Smooth muscle cell (in vitro differentiated cells): ENCODE results near the gene RPSA. TPM values are rescaled to one million over a fixed set of nuclear protein-coding genes. Genes with fewer than 3 reads are reported as not detected.

Experiments
- DNase-seq: peaks from one replicate; lab custom pipeline; 2025; ENCODE audit not compliant: unreplicated experiment; lab: John Stamatoyannopoulos, UW
- H2AFZ ChIP-seq: fragments of 200-600 bp; sonication (generic); 2 replicates; pipeline ENCODE4 v1.6.0; 2016; ENCODE audit warnings: antibody characterized with exemption, low read depth, mild to moderate bottlenecking
- H3F3A ChIP-seq: fragments of 200-600 bp; sonication (generic); 2 replicates; pipeline ENCODE4 v1.6.0; 2017; ENCODE audit warnings: antibody characterized with exemption, low read depth
- H3K27ac ChIP-seq: fragments of 200-600 bp; sonication (generic); 2 replicates; pipeline ENCODE4 v1.5.1; 2016; ENCODE audit warnings: low read depth, mild to moderate bottlenecking
- H3K27me3 ChIP-seq: fragments of 200-600 bp; sonication (generic); 2 replicates; pipeline ENCODE4 v1.6.1; 2016; ENCODE audit warnings: low read depth, mild to moderate bottlenecking
- H3K36me3 ChIP-seq: fragments of 200-600 bp; sonication (generic); 2 replicates; pipeline ENCODE4 v1.5.1; 2016; ENCODE audit warnings: low read depth
- H3K4me1 ChIP-seq: fragments of 200-600 bp; sonication (generic); 2 replicates; pipeline ENCODE4 v1.5.1; 2016; ENCODE audit warnings: low read depth
- H3K4me2 ChIP-seq: fragments of 200-600 bp; sonication (generic); 2 replicates; pipeline ENCODE4 v1.6.0; 2016; ENCODE audit warnings: mild to moderate bottlenecking
- H3K4me3 ChIP-seq: fragments of 200-600 bp; sonication (generic); 2 replicates; pipeline ENCODE4 v1.5.1; 2016; ENCODE audit warnings: mild to moderate bottlenecking
- H3K79me2 ChIP-seq: fragments of 200-600 bp; sonication (generic); 2 replicates; pipeline ENCODE4 v1.6.0; 2016; ENCODE audit warnings: low read depth, mild to moderate bottlenecking
- H3K9ac ChIP-seq: fragments of 200-600 bp; sonication (generic); 2 replicates; pipeline ENCODE4 v1.6.0; 2016; ENCODE audit warnings: low read depth
- H3K9me3 ChIP-seq: fragments of 200-600 bp; sonication (generic); replicated peaks from 2 replicates; pipeline ENCODE4 v1.5.1; 2016; ENCODE audit warnings: low read depth
- H4K20me1 ChIP-seq: fragments of 200-600 bp; sonication (generic); 2 replicates; pipeline ENCODE4 v1.6.0; 2016; ENCODE audit warnings: low read depth
- WGBS: methylation state at CpG from one replicate; pipeline ENCODE4 v1.1.7; 2016; ENCODE audit warnings: low lambda C conversion rate; 5-methylcytosine and 5-hydroxymethylcytosine counted together
- polyA plus RNA-seq: library from polyadenylated mRNA; unstranded; fragments of >200 nt; fragmentation: Nextera tagmentation; extraction: Ambion mirVana; gene quantifications from 2 replicates; pipeline ENCODE4 v1.2.1, GENCODE V29; 2016
- total RNA-seq: library from RNA; depleted of rRNA; stranded (reverse); fragments of >200 nt; gene quantifications from 2 replicates; pipeline ENCODE4 v1.2.3, GENCODE V29; 2014
- TF ChIP-seq, protein P1 (sequence below): fragments of 200-600 bp; sonication (generic); IDR thresholded peaks from 2 replicates; pipeline ENCODE4 v1.5.1; 2017; ENCODE audit warnings: borderline replicate concordance, mild to moderate bottlenecking, antibody characterized with exemption; ENCODE audit not compliant: insufficient read depth, poor library complexity, severe bottlenecking

The RPSA gene
- total and polyA plus RNA-seq, 2 experiments from 2014 or later: 355 to 1,254 TPM

- peaks cover 28% of the 10 kb centered on the region for H3K79me2 ChIP-seq
- H3K9ac ChIP-seq: peak overlapping the region; percentile 73
- peaks cover 9% of the 10 kb centered on the region for H3K36me3 ChIP-seq
- H3K9me3 ChIP-seq: no peaks in the 10 kb centered on the region
- H3K27me3 ChIP-seq: no peaks in the 10 kb centered on the region
- H3K4me1 ChIP-seq: peaks cover 12% of the 10 kb centered on the region
- H4K20me1 ChIP-seq: peaks cover 53% of the 10 kb centered on the region
- WGBS: 72% methylated on average over 6 of the region's 6 CpGs
- peak overlapping the region; percentile 77 for H3K4me3 ChIP-seq
- H3K4me2 ChIP-seq: peak overlapping the region; percentile 86
- peaks cover 41% of the 10 kb centered on the region for H3F3A ChIP-seq
- DNase-seq: no peak
- H2AFZ ChIP-seq: no peak overlapping the region
- H3K27ac ChIP-seq: peak overlapping the region; percentile 85
- TF ChIP-seq, protein P1, sequence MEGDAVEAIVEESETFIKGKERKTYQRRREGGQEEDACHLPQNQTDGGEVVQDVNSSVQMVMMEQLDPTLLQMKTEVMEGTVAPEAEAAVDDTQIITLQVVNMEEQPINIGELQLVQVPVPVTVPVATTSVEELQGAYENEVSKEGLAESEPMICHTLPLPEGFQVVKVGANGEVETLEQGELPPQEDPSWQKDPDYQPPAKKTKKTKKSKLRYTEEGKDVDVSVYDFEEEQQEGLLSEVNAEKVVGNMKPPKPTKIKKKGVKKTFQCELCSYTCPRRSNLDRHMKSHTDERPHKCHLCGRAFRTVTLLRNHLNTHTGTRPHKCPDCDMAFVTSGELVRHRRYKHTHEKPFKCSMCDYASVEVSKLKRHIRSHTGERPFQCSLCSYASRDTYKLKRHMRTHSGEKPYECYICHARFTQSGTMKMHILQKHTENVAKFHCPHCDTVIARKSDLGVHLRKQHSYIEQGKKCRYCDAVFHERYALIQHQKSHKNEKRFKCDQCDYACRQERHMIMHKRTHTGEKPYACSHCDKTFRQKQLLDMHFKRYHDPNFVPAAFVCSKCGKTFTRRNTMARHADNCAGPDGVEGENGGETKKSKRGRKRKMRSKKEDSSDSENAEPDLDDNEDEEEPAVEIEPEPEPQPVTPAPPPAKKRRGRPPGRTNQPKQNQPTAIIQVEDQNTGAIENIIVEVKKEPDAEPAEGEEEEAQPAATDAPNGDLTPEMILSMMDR: no peak
Observed at GRCh38 chr3:39407773-39408492, 1.4 kb downstream of the RPSA start.

DNA sequence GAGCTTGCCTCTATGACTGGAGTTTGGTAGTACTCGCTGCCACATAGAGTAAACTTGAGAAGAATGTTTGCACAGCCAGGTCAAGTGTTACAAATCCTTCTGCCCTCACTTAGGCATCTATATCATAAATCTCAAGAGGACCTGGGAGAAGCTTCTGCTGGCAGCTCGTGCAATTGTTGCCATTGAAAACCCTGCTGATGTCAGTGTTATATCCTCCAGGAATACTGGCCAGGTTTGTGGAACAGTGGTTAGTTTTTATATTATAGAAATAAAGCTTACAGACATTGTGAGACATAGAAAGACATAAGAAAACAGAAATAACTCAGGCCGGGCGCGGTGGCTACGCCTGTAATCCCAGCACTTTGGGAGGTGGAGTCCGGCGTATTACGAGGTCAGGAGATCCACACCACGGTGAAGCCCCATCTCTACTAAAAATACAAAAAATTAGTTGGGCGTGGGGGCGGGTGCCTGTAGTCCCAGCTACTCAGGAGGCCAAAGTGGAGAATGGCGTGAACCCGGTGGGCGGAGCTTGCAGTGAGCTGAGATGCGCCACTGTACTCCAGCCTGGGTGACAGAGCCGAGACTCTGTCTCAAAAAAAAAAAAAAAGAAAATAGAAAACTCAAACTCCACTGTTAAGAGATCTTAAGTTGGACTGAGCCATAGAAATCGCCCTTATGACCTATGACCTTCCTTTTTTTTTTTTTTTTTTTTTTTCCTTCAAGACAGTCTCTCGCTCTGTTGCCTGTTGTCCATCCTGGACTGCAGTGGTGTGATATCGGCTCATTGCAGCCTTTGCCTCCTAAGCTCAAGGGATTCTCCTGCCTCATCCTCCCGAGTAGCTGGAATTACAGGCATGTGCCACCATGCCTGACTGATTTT lies 2.2 kb downstream of the RPSA start:
- Histone ChIP-seq H3K4me1 (peaks cover 12% of the 10 kb centered on the region), H3F3A (peaks cover 47% of the 10 kb centered on the region), H3K9ac (no peak overlapping the region), H3K36me3 (peaks cover 9% of the 10 kb centered on the region), H3K9me3 (no peaks in the 10 kb centered on the region), H2AFZ (no peak overlapping the region), H3K27me3 (no peaks in the 10 kb centered on the region), H3K79me2 (peaks cover 28% of the 10 kb centered on the region), H3K4me2 (peak overlapping the region; percentile 86), H3K27ac (no peak overlapping the region), H4K20me1 (peaks cover 58% of the 10 kb centered on the region), H3K4me3 (no peak overlapping the region)
- DNase-seq: no peak
- TF ChIP-seq, protein P1: no peak
- WGBS: 83% methylated on average over 21 of the region's 21 CpGs

- H3K9me3 ChIP-seq: no peaks in the 10 kb centered on the region
- no peak for DNase-seq
- TF ChIP-seq, protein P1: no peak
- H3K4me1 ChIP-seq: peaks cover 12% of the 10 kb centered on the region
- peaks cover 56% of the 10 kb centered on the region for H3F3A ChIP-seq
- 81% methylated on average over 7 of the region's 7 CpGs for WGBS
- H3K4me2 ChIP-seq: no peak overlapping the region
- no peak overlapping the region for H2AFZ ChIP-seq
- H3K4me3 ChIP-seq: no peak overlapping the region
- H3K27ac ChIP-seq: peak overlapping the region; percentile 23
- peaks cover 58% of the 10 kb centered on the region for H4K20me1 ChIP-seq
- H3K79me2 ChIP-seq: peaks cover 28% of the 10 kb centered on the region
- no peak overlapping the region for H3K9ac ChIP-seq
- no peaks in the 10 kb centered on the region for H3K27me3 ChIP-seq
- peaks cover 9% of the 10 kb centered on the region for H3K36me3 ChIP-seq
Observed at GRCh38 chr3:39409514-39410136, 3.1 kb downstream of the RPSA start.
